Breast epithelium (tissue), 3 donors: ENCODE results near the gene PTPN1.

ENCODE experiments used
- POLR2A ChIP-seq: fragments of 450-650 bp; IDR thresholded peaks from one replicate; pipeline ENCODE4 v1.6.1; 2016; ENCODE audit warnings: antibody characterized with exemption, mild to moderate bottlenecking, moderate library complexity
- TF ChIP-seq, protein P1 (sequence below), 3 donors: fragments of 450-650 bp; IDR thresholded peaks; one replicate each; pipeline ENCODE4 v1.5.1; 2016 to 2017; ENCODE audit warnings: antibody characterized with exemption in 3 of 3, mild to moderate bottlenecking in 3 of 3, moderate library complexity in 3 of 3

- no peak for TF ChIP-seq POLR2A
- TF ChIP-seq, protein P1, sequence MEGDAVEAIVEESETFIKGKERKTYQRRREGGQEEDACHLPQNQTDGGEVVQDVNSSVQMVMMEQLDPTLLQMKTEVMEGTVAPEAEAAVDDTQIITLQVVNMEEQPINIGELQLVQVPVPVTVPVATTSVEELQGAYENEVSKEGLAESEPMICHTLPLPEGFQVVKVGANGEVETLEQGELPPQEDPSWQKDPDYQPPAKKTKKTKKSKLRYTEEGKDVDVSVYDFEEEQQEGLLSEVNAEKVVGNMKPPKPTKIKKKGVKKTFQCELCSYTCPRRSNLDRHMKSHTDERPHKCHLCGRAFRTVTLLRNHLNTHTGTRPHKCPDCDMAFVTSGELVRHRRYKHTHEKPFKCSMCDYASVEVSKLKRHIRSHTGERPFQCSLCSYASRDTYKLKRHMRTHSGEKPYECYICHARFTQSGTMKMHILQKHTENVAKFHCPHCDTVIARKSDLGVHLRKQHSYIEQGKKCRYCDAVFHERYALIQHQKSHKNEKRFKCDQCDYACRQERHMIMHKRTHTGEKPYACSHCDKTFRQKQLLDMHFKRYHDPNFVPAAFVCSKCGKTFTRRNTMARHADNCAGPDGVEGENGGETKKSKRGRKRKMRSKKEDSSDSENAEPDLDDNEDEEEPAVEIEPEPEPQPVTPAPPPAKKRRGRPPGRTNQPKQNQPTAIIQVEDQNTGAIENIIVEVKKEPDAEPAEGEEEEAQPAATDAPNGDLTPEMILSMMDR (IDR thresholded peaks at IDR 0.05): no peak
Observed at GRCh38 chr20:50565383-50565782, 55.2 kb downstream of the PTPN1 start.
